CD4-positive, alpha-beta T cell treated with Interleukin-17A for 1 hour (primary cell): ENCODE results near the gene FAM114A1.
"Not testable (repeated sequence)": the region's sequence is repeated elsewhere in the genome, so short reads cannot be mapped to it uniquely, and the experiment has no call there.

Source experiments
- DNase-seq: peaks from one replicate; pipeline ENCODE4 v3.0.0-alpha.2; 2020

Gene FAM114A1

GRCh38 chr4:38979511-38980230 lies 112.1 kb downstream of the FAM114A1 start:
- no peak for DNase-seq

- DNase-seq = no peak
Observed at GRCh38 chr4:38980903-38981676, 113.5 kb downstream of the FAM114A1 start.

GRCh38 chr4:38982361-38983095 lies 114.9 kb downstream of the FAM114A1 start:
- no peak for DNase-seq

GRCh38 chr4:38983291-38983690 lies 115.7 kb downstream of the FAM114A1 start:
- no peak for DNase-seq

GRCh38 chr4:38983787-38984598 lies 116.4 kb downstream of the FAM114A1 start:
- DNase-seq = no peak

- no peak for DNase-seq
Observed at GRCh38 chr4:38985410-38986100, 117.9 kb downstream of the FAM114A1 start.

GRCh38 chr4:38987491-38987890 lies 119.9 kb downstream of the FAM114A1 start:
- no peak for DNase-seq

GRCh38 chr4:38988353-38988752 lies 120.7 kb downstream of the FAM114A1 start:
- DNase-seq = not testable (repeated sequence)

GRCh38 chr4:38989487-38989886 lies 121.9 kb downstream of the FAM114A1 start:
- no peak for DNase-seq

- no peak for DNase-seq
Observed at GRCh38 chr4:38990241-38990640, 122.6 kb downstream of the FAM114A1 start.

GRCh38 chr4:38993683-38994082 lies 126.1 kb downstream of the FAM114A1 start:
- DNase-seq = no peak

- DNase-seq = no peak
Observed at GRCh38 chr4:38994135-38994534, 126.5 kb downstream of the FAM114A1 start.
